Astrocyte (in vitro differentiated cells and primary cell): ENCODE results near the gene TIMM21.

Experiments
- CTCF ChIP-seq: IDR thresholded peaks from 2 replicates; pipeline ENCODE4 v1.5.1; 2011; ENCODE audit warnings: low read depth, mild to moderate bottlenecking, inconsistent platforms, low read length, moderate library complexity; ENCODE audit not compliant: insufficient read depth
- EZH2 ChIP-seq: IDR thresholded peaks from 2 replicates; pipeline ENCODE4 v1.6.1; 2012; ENCODE audit warnings: mild to moderate bottlenecking, low read length, inconsistent platforms; ENCODE audit not compliant: insufficient read depth

- no peak for TF ChIP-seq EZH2
- TF ChIP-seq CTCF: no peak
These were observed 38.3 kb downstream of the TIMM21 start for GRCh38 chr18:74186661-74187060.
